HUES6 (cell line): ENCODE data around the gene LPCAT1.
"Not testable (repeated sequence)": the region's sequence is repeated elsewhere in the genome, so short reads cannot be mapped to it uniquely, and the experiment has no call there.

ENCODE experiments used
- H3K27ac ChIP-seq: 2 replicates; pipeline ENCODE4 v1.7.0; 2013; ENCODE audit warnings: low read depth, mild to moderate bottlenecking, low read length, inconsistent platforms
- H3K27me3 ChIP-seq: 2 replicates; pipeline ENCODE4 v1.6.1; 2013; ENCODE audit warnings: low read length; ENCODE audit not compliant: control insufficient read depth, insufficient read depth
- H3K36me3 ChIP-seq: 2 replicates; pipeline ENCODE4 v1.6.1; 2013; ENCODE audit warnings: low read length; ENCODE audit not compliant: control insufficient read depth, insufficient read depth
- H3K4me1 ChIP-seq: 2 replicates; pipeline ENCODE4 v1.6.1; 2013; ENCODE audit warnings: low read length; ENCODE audit not compliant: control insufficient read depth, insufficient read depth
- H3K4me3 ChIP-seq: 2 replicates; pipeline ENCODE4 v1.5.1; 2013; ENCODE audit warnings: low read depth, low read length
- H3K9ac ChIP-seq: one replicate; pipeline ENCODE4 v1.6.1; 2013; ENCODE audit warnings: mild to moderate bottlenecking, low read length
- H3K9me3 ChIP-seq: 2 replicates; pipeline ENCODE4 v1.6.1; 2013; ENCODE audit warnings: low read depth, low read length; ENCODE audit not compliant: control insufficient read depth, insufficient read depth

Gene LPCAT1

DNA sequence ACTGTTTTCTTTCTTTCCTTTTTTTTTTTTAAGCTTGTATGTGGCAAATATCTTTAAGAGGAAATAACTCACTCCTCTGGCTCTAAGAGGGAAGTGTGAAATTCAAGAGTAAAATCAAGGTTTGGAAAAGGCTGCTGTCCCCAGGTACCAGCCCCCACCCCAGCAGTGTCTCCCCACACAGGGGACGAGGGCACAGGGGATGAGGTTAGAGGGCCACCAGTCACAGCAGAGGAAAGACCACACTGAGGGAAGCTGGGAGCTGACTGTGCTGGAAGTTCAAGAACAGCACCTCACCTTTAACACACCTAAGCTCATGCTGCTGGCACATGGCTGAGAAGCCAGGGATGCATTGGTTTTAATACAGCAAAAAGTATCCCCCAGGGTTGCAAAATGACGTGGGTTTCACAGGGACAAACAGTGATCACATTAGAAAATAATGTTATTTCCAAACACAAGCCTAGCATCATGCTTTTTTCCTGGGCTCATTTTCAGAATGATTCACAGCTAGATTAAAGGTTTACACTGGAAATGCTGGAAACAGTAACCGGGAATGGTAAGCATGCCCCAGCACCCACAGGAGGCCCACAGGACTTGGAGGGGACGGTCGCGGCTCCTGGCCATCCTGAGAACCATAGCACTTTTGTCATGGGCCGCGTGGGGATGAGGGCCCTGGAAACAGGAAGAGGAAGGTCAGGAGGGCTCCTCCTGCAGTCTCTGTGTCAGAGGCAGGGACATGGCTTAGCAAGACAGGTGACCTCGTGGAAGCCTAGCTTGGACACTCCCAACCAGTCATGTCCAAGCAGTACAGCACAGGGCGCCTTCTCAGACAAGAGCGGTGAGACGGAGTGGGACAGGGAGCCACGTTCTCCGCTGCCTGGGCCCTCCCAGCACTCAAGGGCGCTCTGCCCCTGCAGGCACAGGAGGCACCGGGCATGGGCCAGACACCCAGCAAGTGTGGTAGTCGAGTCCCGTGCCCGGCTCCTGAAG lies 6.9 kb downstream of the LPCAT1 start:
- peaks cover 63% of the 10 kb centered on the region for H3K36me3 ChIP-seq
- no peaks in the 10 kb centered on the region for H3K27me3 ChIP-seq

DNA sequence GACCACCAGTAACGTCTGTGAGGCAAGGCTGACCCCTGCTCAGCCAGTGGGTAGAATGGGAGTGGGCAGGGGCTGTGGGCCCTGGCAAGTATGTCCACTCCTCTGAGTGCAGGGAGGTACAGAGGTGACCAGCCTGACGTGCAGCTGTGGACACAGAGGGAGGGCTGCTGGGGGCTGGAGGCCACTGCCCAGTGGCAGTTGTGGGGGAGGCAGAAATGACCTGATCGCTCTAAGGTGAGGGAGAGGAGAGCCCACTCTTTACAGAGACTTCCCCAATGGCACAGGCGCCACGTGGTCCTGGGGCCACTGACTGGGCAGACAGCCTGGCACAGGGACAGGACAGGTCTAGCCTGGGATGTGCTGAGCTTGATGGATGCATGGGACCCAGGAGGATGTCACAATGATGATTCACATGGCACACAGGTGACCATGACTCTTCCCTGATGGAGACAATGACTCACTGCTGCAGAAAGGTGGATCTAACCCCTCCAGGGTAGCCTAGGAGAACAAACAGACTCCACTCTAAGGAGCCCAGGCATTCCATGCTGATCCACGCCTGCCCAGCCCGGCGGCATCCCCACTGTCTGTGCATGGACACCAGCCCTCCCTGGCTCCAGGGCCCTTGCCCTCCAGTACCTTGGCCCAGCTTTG lies 7.7 kb downstream of the LPCAT1 start:
- Histone ChIP-seq H3K9me3 (no peaks in the 10 kb centered on the region), H3K27me3 (no peaks in the 10 kb centered on the region), H3K4me3 (0 out of 2 replicates have a peak overlapping the region, but pooled peaks have one; percentile 44), H3K36me3 (peaks cover 67% of the 10 kb centered on the region), H3K9ac (peak overlapping the region; percentile 77), H3K27ac (peak overlapping the region; percentile 88), H3K4me1 (peaks cover 75% of the 10 kb centered on the region)

More for the DNA sequence above, 6.9 kb downstream of the LPCAT1 start:
- Histone ChIP-seq H3K9me3 (no peaks in the 10 kb centered on the region), H3K4me3 (no peak overlapping the region), H3K4me1 (peaks cover 80% of the 10 kb centered on the region), H3K27ac (peak overlapping the region; percentile 39), H3K9ac (peak overlapping the region; percentile 26)

DNA sequence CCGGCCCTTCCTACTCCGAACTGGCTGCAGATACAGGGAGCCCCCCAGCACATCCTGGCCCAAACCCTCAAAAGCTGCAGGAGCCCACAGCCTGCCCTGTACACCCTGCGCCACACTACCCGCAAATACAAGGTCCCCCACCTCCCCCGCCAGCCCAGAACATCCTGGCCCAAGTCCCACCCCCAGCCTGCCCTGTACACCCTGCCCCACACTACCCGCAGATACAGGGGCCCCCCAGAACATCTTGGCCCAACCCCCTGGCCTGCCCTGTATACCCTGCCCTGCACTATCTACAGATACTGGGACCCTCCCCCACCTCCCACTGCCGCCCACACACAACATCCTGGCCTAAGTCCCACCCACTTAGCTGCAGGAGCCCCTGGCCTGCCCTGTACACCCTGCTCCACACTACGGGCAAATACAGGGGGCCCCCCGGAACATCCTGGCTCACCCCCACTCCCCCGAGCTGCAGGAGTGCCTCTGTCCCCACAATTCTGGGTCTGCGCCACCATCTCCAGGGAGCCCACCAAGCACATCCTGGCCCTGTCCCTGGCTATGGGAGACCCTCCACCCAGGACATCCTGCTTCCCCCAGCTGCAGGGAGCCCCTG lies 8.3 kb downstream of the LPCAT1 start:
- Histone ChIP-seq H3K27me3 (no peaks in the 10 kb centered on the region), H3K4me3 (peak overlapping the region; percentile 44), H3K9me3 (no peaks in the 10 kb centered on the region), H3K9ac (peak overlapping the region; percentile 77), H3K27ac (peak overlapping the region; percentile 88), H3K4me1 (peaks cover 74% of the 10 kb centered on the region), H3K36me3 (peaks cover 70% of the 10 kb centered on the region)

DNA sequence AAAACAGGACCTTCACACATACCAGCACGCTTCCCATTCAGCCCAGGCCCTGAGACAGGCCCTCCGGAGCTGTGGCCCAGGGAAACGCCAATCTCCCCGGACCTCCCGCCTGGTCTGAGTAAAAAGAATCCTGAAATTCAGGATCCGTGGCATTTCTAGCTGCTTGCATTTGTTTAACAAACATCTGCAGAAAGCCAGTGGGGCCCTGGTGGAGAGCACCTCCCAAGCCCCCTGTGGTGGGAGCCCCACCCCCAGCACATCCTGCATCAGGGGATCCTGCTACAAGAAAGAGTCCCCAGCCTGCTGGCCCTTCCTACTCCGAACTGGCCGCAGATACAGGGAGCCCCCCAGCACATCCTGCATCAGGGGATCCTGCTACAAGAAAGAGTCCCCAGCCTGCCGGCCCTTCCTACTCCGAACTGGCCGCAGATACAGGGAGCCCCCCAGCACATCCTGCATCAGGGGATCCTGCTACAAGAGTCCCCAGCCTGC lies 8.9 kb downstream of the LPCAT1 start:
- Histone ChIP-seq H3K4me1 (peaks cover 75% of the 10 kb centered on the region), H3K27ac (peak overlapping the region; percentile 96), H3K4me3 (peak overlapping the region; percentile 44), H3K9ac (peak overlapping the region; percentile 77), H3K36me3 (peaks cover 70% of the 10 kb centered on the region)
- H3K9me3 ChIP-seq, H3K27me3 ChIP-seq: not testable (repeated sequence)

DNA sequence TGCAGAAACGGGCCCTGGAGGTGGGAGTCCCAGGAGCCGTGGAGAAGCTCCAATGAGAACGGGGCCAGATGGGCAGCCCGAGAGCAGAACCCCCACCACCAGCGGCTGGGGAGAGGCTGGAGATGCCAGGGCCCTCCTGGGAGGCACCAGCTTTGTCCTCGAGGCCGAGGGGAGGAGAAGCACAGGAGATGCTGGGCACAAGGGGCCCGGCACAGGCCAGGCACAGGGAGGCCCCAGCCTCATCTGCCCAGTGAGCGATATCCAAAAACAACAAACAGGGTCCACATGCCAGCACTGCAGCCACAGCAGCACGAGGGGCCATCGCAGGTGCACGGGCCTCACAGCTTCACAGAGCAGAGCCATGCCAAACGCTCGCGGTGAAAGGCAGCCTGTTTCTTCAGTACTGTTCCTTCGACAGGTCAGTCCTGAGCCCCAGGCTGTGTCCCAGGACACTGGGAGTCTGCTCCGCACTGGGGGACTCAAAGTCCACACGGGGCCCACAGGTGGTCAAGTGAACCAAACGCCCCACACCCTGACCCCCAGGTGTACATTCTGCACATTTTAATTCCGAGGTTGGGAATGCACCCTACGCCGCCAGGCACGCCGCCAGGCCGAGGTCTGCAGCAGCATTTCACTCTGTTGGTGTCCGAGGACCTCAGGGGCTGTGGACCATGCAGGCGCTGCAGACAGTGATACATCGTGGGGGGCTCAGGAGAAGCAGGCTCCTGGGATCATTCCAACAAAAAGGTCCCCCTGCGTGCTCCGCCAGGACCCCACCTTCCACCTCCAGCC lies 9.5 kb downstream of the LPCAT1 start:
- Histone ChIP-seq H3K9me3 (no peaks in the 10 kb centered on the region), H3K36me3 (peaks cover 70% of the 10 kb centered on the region), H3K27ac (peak overlapping the region; percentile 96), H3K4me3 (peak overlapping the region; percentile 36), H3K4me1 (peaks cover 72% of the 10 kb centered on the region), H3K9ac (peak overlapping the region; percentile 73), H3K27me3 (no peaks in the 10 kb centered on the region)

DNA sequence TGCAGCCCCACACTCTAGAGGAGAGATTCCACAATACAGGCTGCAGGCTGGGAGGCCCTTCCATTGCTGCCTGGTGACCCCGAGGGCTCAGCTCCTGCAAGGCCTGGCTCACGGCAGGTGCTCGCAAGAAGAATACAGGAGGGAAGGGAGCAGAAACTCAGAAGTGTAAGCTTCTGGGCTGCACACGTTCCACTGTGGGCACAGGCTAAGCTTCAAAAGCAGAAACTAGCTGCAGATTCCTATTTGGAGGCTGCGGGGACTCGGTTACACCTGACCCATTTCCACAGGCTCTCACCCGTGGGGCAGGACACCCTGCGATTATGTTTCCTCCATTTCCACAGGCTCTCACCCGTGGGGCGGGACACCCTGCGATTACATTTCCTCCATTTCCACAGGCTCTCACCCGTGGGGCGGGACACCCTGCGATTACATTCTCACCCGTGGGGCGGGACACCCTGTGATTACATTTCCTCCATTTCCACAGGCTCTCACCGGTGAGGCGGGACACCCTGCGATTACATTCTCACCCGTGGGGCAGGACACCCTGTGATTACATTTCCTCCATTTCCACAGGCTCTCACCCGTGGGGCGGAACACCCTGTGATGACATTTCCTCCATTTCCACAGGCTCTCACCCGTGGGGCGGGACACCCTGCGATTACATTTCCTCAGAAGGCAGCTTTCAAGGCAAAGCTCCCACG lies 10.3 kb downstream of the LPCAT1 start:
- H3K9me3 ChIP-seq: no peaks in the 10 kb centered on the region
- peak overlapping the region; percentile 96 for H3K27ac ChIP-seq
- peaks cover 64% of the 10 kb centered on the region for H3K4me1 ChIP-seq
- no peaks in the 10 kb centered on the region for H3K27me3 ChIP-seq
- no peak overlapping the region for H3K4me3 ChIP-seq
- H3K9ac ChIP-seq: peak overlapping the region; percentile 73
- peaks cover 70% of the 10 kb centered on the region for H3K36me3 ChIP-seq

DNA sequence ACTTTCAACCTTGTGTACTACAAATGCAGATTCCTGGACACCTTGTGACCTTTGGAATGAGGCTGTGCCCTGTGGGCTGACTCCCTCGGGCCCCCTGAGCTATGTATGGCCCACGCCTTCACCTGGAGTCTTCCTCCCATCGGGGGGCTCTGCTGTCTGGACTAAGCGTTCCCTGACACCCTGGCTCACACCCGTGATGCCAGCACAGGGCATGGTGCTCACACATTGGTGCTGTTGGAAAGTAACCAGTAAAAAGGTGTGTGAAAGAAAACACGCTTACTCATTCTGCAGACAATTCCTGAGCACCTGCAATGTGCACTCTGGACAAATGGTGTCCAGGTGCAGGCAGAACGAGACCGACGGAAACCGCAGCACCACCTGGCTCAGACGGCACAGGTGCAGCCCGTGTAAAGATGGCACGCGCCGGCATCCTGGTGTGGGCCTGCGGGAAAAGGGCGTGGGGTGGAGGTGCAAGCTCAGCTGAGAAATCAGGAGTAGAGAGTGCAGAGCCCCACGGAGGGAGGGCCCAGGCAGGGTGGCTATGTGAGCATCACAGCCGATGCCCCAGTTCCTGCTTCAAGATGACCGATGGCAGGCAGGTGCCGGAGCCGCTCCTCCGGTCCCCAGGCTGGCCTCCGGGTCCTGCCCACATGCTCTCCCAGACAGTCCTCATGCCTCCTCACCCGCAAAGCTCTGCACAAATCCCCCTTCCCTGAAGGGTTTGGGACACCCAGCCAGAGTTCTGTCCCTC lies 11.0 kb downstream of the LPCAT1 start:
- Histone ChIP-seq H3K27me3 (no peaks in the 10 kb centered on the region), H3K9ac (no peak overlapping the region), H3K9me3 (no peaks in the 10 kb centered on the region), H3K4me3 (no peak overlapping the region), H3K4me1 (peaks cover 62% of the 10 kb centered on the region), H3K27ac (peak overlapping the region; percentile 96), H3K36me3 (peaks cover 71% of the 10 kb centered on the region)

DNA sequence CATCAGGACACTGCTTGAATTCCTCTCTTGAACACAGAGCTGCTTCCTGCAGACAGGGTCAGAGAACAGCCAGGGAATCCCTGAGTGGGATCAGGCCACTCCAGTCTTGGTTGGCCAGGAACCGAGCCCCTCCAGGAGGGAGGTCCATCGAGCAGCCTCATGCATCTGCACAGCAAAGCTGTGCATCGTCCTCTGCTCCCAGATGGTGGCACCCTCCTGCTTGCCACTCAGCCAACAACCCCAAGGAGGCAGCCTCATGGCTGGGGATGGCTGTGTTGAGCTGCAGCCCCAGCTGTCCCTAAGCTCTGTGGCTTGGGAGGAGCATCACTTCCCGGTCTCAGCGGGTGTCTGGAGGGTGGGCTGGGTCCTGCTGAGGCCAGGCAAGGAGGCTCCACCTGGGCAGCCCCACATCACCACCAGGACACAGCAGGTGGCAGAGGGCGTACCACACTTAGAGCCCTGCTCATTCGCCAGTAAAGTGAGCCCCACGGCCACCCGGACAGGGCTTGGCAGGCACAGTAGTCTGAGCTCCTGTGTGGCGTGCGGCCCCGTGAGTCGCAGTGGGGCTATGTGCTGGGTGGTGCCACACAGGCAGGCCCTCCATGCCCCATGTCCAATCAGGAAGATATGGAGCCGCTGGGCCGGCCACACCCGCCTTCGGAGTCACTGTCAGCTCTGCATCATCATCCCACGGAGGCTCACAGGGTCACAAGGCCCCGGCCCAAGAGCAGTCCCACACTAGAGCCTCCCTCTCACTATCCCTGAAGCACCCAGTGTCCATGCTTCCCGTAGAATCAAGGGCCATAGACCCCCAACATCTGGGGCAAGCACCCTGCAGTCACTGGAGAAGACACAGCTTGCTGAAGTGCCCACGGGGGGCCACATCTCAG lies 11.9 kb downstream of the LPCAT1 start:
- H3K9ac ChIP-seq: no peak overlapping the region
- peaks cover 74% of the 10 kb centered on the region for H3K36me3 ChIP-seq
- no peak overlapping the region for H3K4me3 ChIP-seq
- peak overlapping the region; percentile 46; the same call in 1 of the 2 replicates for H3K27ac ChIP-seq
- peaks cover 62% of the 10 kb centered on the region for H3K4me1 ChIP-seq
- no peaks in the 10 kb centered on the region for H3K9me3 ChIP-seq
- H3K27me3 ChIP-seq: no peaks in the 10 kb centered on the region

DNA sequence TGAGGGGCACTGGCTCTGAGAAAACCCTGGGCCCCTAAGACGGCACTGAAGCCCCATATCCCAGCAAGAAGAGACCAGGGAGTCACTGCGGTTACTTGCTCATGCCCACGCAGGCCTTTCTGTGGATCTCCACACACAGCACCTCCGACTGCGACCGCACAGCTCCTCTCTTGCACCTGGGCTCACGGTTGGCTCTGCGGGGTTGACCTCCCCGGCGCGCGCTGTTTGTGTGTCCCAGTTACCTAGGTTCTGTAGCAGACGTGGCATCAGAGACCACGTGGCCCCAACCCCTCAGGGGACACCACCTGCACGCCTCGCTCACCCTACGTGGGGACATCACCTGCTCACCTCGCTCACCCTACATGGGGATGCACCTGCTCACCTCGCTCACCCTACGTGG lies 12.7 kb downstream of the LPCAT1 start:
- H3K27ac ChIP-seq: no peak overlapping the region
- peaks cover 62% of the 10 kb centered on the region for H3K4me1 ChIP-seq
- H3K4me3 ChIP-seq: no peak overlapping the region
- no peaks in the 10 kb centered on the region for H3K9me3 ChIP-seq
- peaks cover 72% of the 10 kb centered on the region for H3K36me3 ChIP-seq
- no peaks in the 10 kb centered on the region for H3K27me3 ChIP-seq
- H3K9ac ChIP-seq: no peak overlapping the region
